Keratinocyte (primary cell): ENCODE measurements around the gene FAM124A. TPM values are rescaled to one million over a fixed set of nuclear protein-coding genes. Genes with fewer than 3 reads are reported as not detected.
A peak's percentile ranks its signal among the peaks of the same experiment; 100 is the strongest.

Experiments used
- DNase-seq: peaks from one replicate; pipeline ENCODE4 v3.0.0-alpha.2; 2011; ENCODE audit warnings: low read depth, missing footprints, low spot score
- FAIRE-seq: peaks from 2 replicates; lab custom pipeline; 2011; peaks lifted over from hg19 to GRCh38; lab: Jason Lieb, UNC
- H2AFZ ChIP-seq: 2 replicates; pipeline ENCODE4 v1.6.0; 2012; ENCODE audit warnings: low read length, control low read depth, inconsistent platforms; ENCODE audit not compliant: control insufficient read depth
- H3K27ac ChIP-seq: 2 replicates; pipeline ENCODE4 v1.5.1; 2011; ENCODE audit warnings: low read length; ENCODE audit not compliant: control insufficient read depth, insufficient read depth
- H3K27me3 ChIP-seq: 3 replicates; pipeline ENCODE4 v1.6.0; 2011; ENCODE audit warnings: low read length; ENCODE audit not compliant: control insufficient read depth, insufficient read depth; ENCODE audit errors: extremely low read depth
- H3K36me3 ChIP-seq, 2 experiments: 2 replicates in 1 of 2; 3 replicates in 1 of 2; pipeline ENCODE4 v1.5.1; 2011; ENCODE audit warnings: low read length in 2 of 2, mild to moderate bottlenecking in 1 of 2; ENCODE audit not compliant: control insufficient read depth in 2 of 2, insufficient read depth in 2 of 2; ENCODE audit errors: extremely low read depth in 1 of 2
- H3K4me1 ChIP-seq: 3 replicates; pipeline ENCODE4 v1.5.1; 2011; ENCODE audit warnings: low read length; ENCODE audit not compliant: control insufficient read depth, insufficient read depth; ENCODE audit errors: extremely low read depth
- H3K4me2 ChIP-seq: 3 replicates; pipeline ENCODE4 v1.6.0; 2011; ENCODE audit warnings: low read depth, low read length; ENCODE audit not compliant: control insufficient read depth, insufficient read depth; ENCODE audit errors: extremely low read depth
- H3K4me3 ChIP-seq, 3 experiments: fragments of 200-600 bp in 1 of 3; sonication (generic) in 1 of 3; 2 replicates in 2 of 3; 3 replicates in 1 of 3; pipeline ENCODE4 v1.5.1; 2011 to 2016; ENCODE audit warnings: low read length in 3 of 3, mild to moderate bottlenecking in 3 of 3, control low read depth in 2 of 3, inconsistent platforms in 1 of 3, low read depth in 1 of 3, mixed read lengths in 1 of 3, mixed run types in 1 of 3, moderate library complexity in 1 of 3; ENCODE audit not compliant: control insufficient read depth in 2 of 3, insufficient read depth in 2 of 3; ENCODE audit errors: extremely low read depth in 1 of 3
- H3K79me2 ChIP-seq: 2 replicates; pipeline ENCODE4 v1.6.0; 2012; ENCODE audit warnings: low read length; ENCODE audit not compliant: control insufficient read depth, insufficient read depth
- H3K9ac ChIP-seq: 3 replicates; pipeline ENCODE4 v1.6.0; 2011; ENCODE audit warnings: low read length; ENCODE audit not compliant: control insufficient read depth, insufficient read depth; ENCODE audit errors: extremely low read depth
- H3K9me1 ChIP-seq: 3 replicates; pipeline ENCODE4 v1.6.0; 2011; ENCODE audit warnings: low read length; ENCODE audit not compliant: control insufficient read depth, insufficient read depth; ENCODE audit errors: extremely low read depth
- H3K9me3 ChIP-seq: 2 replicates; pipeline ENCODE4 v1.5.1; 2012; ENCODE audit warnings: low read depth, low read length; ENCODE audit not compliant: control insufficient read depth
- H4K20me1 ChIP-seq: 3 replicates; pipeline ENCODE4 v1.6.0; 2011; ENCODE audit warnings: low read length; ENCODE audit not compliant: control insufficient read depth, insufficient read depth; ENCODE audit errors: extremely low read depth
- EZH2 ChIP-seq: IDR thresholded peaks from one replicate; pipeline ENCODE4 v1.6.1; 2012; ENCODE audit warnings: inconsistent platforms, mild to moderate bottlenecking, low read length, moderate library complexity
- dilution Hi-C: fragments of 300-500 bp; cut with MboI; formaldehyde crosslinking; loops from one replicate; pipeline ENCODE4 v1.7.0; 2020; ENCODE audit warnings: low sequenced_read_pairs; ENCODE audit not compliant: extremely low pct_ligation_motif_present
- polyA plus RNA-seq, 5 experiments: library from polyadenylated mRNA; depleted of rRNA in 3 of 5; stranded (reverse) in 3 of 5; stranded (forward) in 1 of 5; unstranded in 1 of 5; fragments of >200 nt; gene quantifications; 1 replicate in 1 of 5; 2 replicates in 3 of 5; 3 replicates in 1 of 5; pipeline versions ENCODE4 v1.2.1 to v1.2.3, GENCODE V29; 2011 to 2012; ENCODE audit warnings: missing spikeins in 2 of 5, low read depth in 1 of 5, low replicate concordance in 1 of 5
- TF ChIP-seq, protein P1 (sequence below), 3 experiments: IDR thresholded peaks in 1 of 3; conservative IDR thresholded peaks in 1 of 3; optimal IDR thresholded peaks in 1 of 3; 2 replicates in 2 of 3; 3 replicates in 1 of 3; pipeline versions ENCODE3 to v1.5.1; 2011; ENCODE audit warnings: low read length in 3 of 3, mild to moderate bottlenecking in 3 of 3, moderate library complexity in 2 of 3, control low read depth in 1 of 3, inconsistent platforms in 1 of 3; ENCODE audit not compliant: insufficient read depth in 2 of 3; ENCODE audit errors: extremely low read depth in 1 of 3

FAM124A gene
- polyA plus RNA-seq, 1 donor (not counting 4 experiments of a cell fraction or from before 2014, with no cell fraction given), result 0.05 TPM

DNA sequence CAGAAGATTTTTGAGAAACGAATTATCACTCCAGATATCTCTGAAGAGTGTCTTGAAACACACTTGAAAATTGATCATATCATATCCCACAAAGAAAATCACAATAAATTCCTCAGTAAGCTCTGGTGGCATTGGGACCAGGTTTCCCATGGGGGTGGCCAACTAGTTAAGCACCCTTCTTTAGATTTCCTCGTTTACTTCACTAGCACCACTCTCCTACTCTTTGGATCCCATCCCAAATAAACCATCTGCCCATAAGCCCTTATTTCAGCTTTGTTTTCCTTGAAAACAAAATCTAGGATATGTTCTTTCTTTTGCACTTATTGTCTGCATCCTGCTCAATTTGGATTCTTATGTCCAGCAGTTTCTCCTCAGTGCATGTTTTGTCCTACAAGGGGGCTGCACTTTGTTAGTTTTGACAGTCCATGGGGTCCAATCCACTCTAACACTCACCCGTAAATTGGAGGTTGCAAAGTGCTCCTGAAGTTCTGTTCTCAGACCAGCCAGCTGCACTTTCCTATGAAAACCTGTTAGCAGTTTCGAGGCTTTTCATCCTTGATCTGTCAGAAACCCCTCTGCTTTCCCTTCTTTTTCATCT lies 40.3 kb upstream of the FAM124A start:
- Histone ChIP-seq H3K9me1 (no peaks in the 10 kb centered on the region), H3K79me2 (no peaks in the 10 kb centered on the region), H3K9ac (no peak overlapping the region), H3K9me3 (no peaks in the 10 kb centered on the region), H3K27me3 (peaks cover 17% of the 10 kb centered on the region), H3K4me3 (no peak overlapping the region), H3K4me2 (no peak overlapping the region), H4K20me1 (no peaks in the 10 kb centered on the region), H3K36me3 (no peaks in the 10 kb centered on the region), H3K4me1 (no peaks in the 10 kb centered on the region), H3K27ac (no peak overlapping the region), H2AFZ (no peak overlapping the region)
- FAIRE-seq (no peak), DNase-seq (no peak)
- peak; percentile 42 for TF ChIP-seq EZH2
- TF ChIP-seq, protein P1, sequence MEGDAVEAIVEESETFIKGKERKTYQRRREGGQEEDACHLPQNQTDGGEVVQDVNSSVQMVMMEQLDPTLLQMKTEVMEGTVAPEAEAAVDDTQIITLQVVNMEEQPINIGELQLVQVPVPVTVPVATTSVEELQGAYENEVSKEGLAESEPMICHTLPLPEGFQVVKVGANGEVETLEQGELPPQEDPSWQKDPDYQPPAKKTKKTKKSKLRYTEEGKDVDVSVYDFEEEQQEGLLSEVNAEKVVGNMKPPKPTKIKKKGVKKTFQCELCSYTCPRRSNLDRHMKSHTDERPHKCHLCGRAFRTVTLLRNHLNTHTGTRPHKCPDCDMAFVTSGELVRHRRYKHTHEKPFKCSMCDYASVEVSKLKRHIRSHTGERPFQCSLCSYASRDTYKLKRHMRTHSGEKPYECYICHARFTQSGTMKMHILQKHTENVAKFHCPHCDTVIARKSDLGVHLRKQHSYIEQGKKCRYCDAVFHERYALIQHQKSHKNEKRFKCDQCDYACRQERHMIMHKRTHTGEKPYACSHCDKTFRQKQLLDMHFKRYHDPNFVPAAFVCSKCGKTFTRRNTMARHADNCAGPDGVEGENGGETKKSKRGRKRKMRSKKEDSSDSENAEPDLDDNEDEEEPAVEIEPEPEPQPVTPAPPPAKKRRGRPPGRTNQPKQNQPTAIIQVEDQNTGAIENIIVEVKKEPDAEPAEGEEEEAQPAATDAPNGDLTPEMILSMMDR (optimal IDR thresholded peaks at IDR 0.05 in 1 of 3, IDR thresholded peaks at IDR 0.05 in 1 of 3, conservative IDR thresholded peaks at IDR 0.05 in 1 of 3; ENCODE audit: extremely low read depth in 1 of 3, insufficient read depth in 2 of 3, low read length in 3 of 3), result no peak
- dilution Hi-C loops, result no loop called here

DNA sequence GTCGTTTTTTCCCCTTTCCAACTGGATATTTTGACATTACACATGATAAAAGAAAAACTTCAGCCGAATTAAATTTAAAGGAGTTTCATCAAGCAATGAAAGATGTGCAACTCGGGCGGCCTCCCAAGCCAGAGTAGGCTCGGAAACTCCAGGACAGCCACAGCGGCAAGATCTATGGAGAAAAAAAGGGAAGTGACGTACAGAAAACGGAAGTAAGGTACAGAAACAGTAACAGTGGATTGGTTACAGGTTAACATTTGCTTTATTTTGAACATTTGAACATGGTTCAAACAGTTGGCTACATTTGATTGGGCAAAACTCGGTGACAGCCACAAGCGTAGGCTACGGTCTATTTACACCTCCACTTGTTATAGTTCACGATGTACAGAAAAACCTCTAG lies 30.5 kb upstream of the FAM124A start:
- no peak overlapping the region for H3K4me3 ChIP-seq
- no peak overlapping the region for H3K27ac ChIP-seq
- H3K36me3 ChIP-seq, result no peaks in the 10 kb centered on the region
- H3K9me3 ChIP-seq, result no peaks in the 10 kb centered on the region
- dilution Hi-C loops, result no loop called here
- H3K27me3 ChIP-seq, result peaks cover 7% of the 10 kb centered on the region
- no peaks in the 10 kb centered on the region for H4K20me1 ChIP-seq
- DNase-seq (no peak), FAIRE-seq (no peak)
- H3K79me2 ChIP-seq, result no peaks in the 10 kb centered on the region
- no peaks in the 10 kb centered on the region for H3K9me1 ChIP-seq
- no peak overlapping the region for H3K4me2 ChIP-seq
- TF ChIP-seq EZH2, result no peak
- TF ChIP-seq, protein P1 (optimal IDR thresholded peaks at IDR 0.05 in 1 of 3, IDR thresholded peaks at IDR 0.05 in 1 of 3, conservative IDR thresholded peaks at IDR 0.05 in 1 of 3; ENCODE audit: extremely low read depth in 1 of 3, insufficient read depth in 2 of 3, low read length in 3 of 3), result no peak
- no peak overlapping the region for H3K9ac ChIP-seq
- H2AFZ ChIP-seq, result no peak overlapping the region
- H3K4me1 ChIP-seq, result no peaks in the 10 kb centered on the region
